ENCODE measurements around the gene TEP1. TPM values are rescaled to one million over a fixed set of nuclear protein-coding genes. Genes with fewer than 3 reads are reported as not detected.

TEP1 gene
- total and polyA plus RNA-seq, 10 of the 15 experiments (the other 5 are each of a cell fraction or from before 2014, with no cell fraction given): 3.3 to 29.7 (median 16.8) TPM

DNA sequence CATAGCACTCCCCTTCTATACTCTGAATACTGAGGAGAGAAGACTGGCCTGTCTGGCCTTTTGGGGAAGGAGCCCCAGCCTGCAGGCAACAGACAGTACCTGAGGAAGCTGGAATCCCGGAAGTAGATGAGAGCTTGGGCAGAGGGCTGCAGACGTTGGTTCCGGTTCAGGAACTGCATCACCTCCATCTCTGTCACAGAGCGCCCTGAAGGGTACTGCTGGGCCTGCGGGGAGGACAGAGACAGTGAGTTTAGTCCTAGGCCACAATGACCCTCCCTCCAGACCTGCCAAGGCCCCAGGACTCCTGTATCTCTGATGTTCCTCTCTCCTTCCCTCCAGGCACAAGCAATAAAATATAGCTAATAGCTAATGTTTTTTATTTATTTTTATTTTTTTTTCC lies 28.4 kb downstream of the TEP1 start:
- Histone ChIP-seq H3K4me3 (no peak overlapping the region), H3K27ac (ENCODE audit: control insufficient read depth, insufficient read depth) (no peak overlapping the region), H3K4me1 (ENCODE audit: control insufficient read depth, insufficient read depth, low read length) (0 out of 2 replicates have a peak, but pooled peaks cover 3% of the 10 kb centered on the region), H4K20me1 (ENCODE audit: control insufficient read depth, insufficient read depth) (no peaks in the 10 kb centered on the region), H3K4me2 (ENCODE audit: control insufficient read depth, insufficient read depth) (no peak overlapping the region), H2AFZ (ENCODE audit: control insufficient read depth, low read depth, low read length) (no peak overlapping the region), H3K9me3 (replicated peaks; ENCODE audit: control insufficient read depth, insufficient read depth, low read length) (no peaks in the 10 kb centered on the region), H3K9ac (ENCODE audit: control insufficient read depth, insufficient read depth, low read length) (no peak overlapping the region), H3K79me2 (ENCODE audit: control insufficient read depth, insufficient read depth, low read length) (no peaks in the 10 kb centered on the region), H3K36me3 (ENCODE audit: control insufficient read depth in 2 of 2, insufficient read depth in 2 of 2, low read length in 1 of 2) (peaks cover 43 to 45% of the 10 kb centered on the region in 2 experiments), H3K27me3 (replicated peaks in 1 of 2; ENCODE audit: control insufficient read depth in 2 of 2, insufficient read depth in 2 of 2, low read length in 1 of 2) (no peaks in the 10 kb centered on the region)
- intact Hi-C loops (cut with micrococcal nuclease; ENCODE audit: unreplicated experiment) (no loop called here), in situ Hi-C loops (cut with MboI) (no loop called here)
- POLR2A ChIA-PET: no interaction called here
- WGBS (ENCODE audit: insufficient coverage, insufficient replicate concordance, low lambda C conversion rate, missing lambda C conversion rate): 94% methylated on average over 5 of the region's 5 CpGs
- RAD21 ChIA-PET (ENCODE audit: unreplicated experiment): no interaction called here
- FAIRE-seq (no peak), DNase-seq (ENCODE audit: low read depth, low spot score) (no peak), ATAC-seq (no peak)
- CTCF ChIA-PET: interaction anchor here (0.8 to 1.5 kb wide), 3 partner anchors 11 to 225 kb away, joined by 3 to 4 read pairs (median 3); no protein-coding TSS in a partner anchor
- SMC1A ChIA-PET (ENCODE audit: uncharacterized antibody, unreplicated experiment): interaction anchor here (1.6 kb wide), 1 partner anchor 28 kb away, joined by 3 read pairs; no protein-coding TSS in a partner anchor
- BruUV-seq (replicated peaks): no TSS peak
- TF ChIP-seq SMAD1 (IDR thresholded peaks at IDR 0.05; ENCODE audit: low read depth, partially characterized antibody) (no peak), MTA2 (IDR thresholded peaks at IDR 0.05; ENCODE audit: low read depth) (no peak), NFYA (IDR thresholded peaks at IDR 0.05; ENCODE audit: borderline replicate concordance, low read depth, low read length) (no peak), LARP7 (IDR thresholded peaks at IDR 0.05) (no peak), IRF5 (IDR thresholded peaks at IDR 0.05; ENCODE audit: borderline replicate concordance) (no peak), CEBPB (IDR thresholded peaks at IDR 0.05; ENCODE audit: borderline replicate concordance in 1 of 2, low read depth in 2 of 2, low read length in 2 of 2) (no peak), CHD2 (IDR thresholded peaks at IDR 0.05; ENCODE audit: borderline replicate concordance, low read depth, low read length) (no peak), SRF (IDR thresholded peaks at IDR 0.05; ENCODE audit: low read depth in 2 of 2, low read length in 2 of 2) (no peak), NBN (IDR thresholded peaks at IDR 0.05) (no peak), STAT3 (IDR thresholded peaks at IDR 0.05; ENCODE audit: low read depth, low read length) (no peak), SPI1 (IDR thresholded peaks at IDR 0.05; ENCODE audit: borderline replicate concordance, insufficient read depth, low read depth, low read length) (no peak), SREBF1 (IDR thresholded peaks at IDR 0.05; ENCODE audit: low read length) (no peak), TAF1 (IDR thresholded peaks at IDR 0.05; ENCODE audit: borderline replicate concordance, low read depth, low read length) (no peak), CREB1 (IDR thresholded peaks at IDR 0.05; ENCODE audit: low read depth) (no peak), TCF12 (IDR thresholded peaks at IDR 0.05; ENCODE audit: low read depth, low read length) (no peak)
- TF ChIP-seq, protein P1, sequence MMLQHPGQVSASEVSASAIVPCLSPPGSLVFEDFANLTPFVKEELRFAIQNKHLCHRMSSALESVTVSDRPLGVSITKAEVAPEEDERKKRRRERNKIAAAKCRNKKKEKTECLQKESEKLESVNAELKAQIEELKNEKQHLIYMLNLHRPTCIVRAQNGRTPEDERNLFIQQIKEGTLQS (IDR thresholded peaks at IDR 0.05; ENCODE audit: borderline replicate concordance, extremely low read depth, low read depth, low read length): no peak
- TF ChIP-seq, protein P2, sequence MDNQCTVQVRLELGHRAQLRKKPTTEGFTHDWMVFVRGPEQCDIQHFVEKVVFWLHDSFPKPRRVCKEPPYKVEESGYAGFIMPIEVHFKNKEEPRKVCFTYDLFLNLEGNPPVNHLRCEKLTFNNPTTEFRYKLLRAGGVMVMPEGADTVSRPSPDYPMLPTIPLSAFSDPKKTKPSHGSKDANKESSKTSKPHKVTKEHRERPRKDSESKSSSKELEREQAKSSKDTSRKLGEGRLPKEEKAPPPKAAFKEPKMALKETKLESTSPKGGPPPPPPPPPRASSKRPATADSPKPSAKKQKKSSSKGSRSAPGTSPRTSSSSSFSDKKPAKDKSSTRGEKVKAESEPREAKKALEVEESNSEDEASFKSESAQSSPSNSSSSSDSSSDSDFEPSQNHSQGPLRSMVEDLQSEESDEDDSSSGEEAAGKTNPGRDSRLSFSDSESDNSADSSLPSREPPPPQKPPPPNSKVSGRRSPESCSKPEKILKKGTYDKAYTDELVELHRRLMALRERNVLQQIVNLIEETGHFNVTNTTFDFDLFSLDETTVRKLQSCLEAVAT (IDR thresholded peaks at IDR 0.05): no peak
- TF ChIP-seq, protein P3, sequence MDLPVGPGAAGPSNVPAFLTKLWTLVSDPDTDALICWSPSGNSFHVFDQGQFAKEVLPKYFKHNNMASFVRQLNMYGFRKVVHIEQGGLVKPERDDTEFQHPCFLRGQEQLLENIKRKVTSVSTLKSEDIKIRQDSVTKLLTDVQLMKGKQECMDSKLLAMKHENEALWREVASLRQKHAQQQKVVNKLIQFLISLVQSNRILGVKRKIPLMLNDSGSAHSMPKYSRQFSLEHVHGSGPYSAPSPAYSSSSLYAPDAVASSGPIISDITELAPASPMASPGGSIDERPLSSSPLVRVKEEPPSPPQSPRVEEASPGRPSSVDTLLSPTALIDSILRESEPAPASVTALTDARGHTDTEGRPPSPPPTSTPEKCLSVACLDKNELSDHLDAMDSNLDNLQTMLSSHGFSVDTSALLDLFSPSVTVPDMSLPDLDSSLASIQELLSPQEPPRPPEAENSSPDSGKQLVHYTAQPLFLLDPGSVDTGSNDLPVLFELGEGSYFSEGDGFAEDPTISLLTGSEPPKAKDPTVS (IDR thresholded peaks at IDR 0.05; ENCODE audit: low read depth, low read length): no peak
- TF ChIP-seq, protein P4, sequence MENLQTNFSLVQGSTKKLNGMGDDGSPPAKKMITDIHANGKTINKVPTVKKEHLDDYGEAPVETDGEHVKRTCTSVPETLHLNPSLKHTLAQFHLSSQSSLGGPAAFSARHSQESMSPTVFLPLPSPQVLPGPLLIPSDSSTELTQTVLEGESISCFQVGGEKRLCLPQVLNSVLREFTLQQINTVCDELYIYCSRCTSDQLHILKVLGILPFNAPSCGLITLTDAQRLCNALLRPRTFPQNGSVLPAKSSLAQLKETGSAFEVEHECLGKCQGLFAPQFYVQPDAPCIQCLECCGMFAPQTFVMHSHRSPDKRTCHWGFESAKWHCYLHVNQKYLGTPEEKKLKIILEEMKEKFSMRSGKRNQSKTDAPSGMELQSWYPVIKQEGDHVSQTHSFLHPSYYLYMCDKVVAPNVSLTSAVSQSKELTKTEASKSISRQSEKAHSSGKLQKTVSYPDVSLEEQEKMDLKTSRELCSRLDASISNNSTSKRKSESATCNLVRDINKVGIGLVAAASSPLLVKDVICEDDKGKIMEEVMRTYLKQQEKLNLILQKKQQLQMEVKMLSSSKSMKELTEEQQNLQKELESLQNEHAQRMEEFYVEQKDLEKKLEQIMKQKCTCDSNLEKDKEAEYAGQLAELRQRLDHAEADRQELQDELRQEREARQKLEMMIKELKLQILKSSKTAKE (IDR thresholded peaks at IDR 0.05; ENCODE audit: low read depth, poor library complexity, severe bottlenecking): no peak
